HG03039 (cell line): ENCODE measurements around the gene RASEF.
"Not testable (repeated sequence)": the region's sequence is repeated elsewhere in the genome, so short reads cannot be mapped to it uniquely, and the experiment has no call there.

Experiments used
- ATAC-seq: cut with Tn5 transposase; IDR thresholded peaks from one replicate; pipeline ENCODE4 v1.9.1; 2021; ENCODE audit warnings: mild to moderate bottlenecking, moderate library complexity; ENCODE audit not compliant: unreplicated experiment

The RASEF gene

GRCh38 chr9:82987370-82988189 is 75.4 kb downstream of the RASEF start:
- ATAC-seq: no peak

- ATAC-seq: no peak
These were observed 81.4 kb downstream of the RASEF start for GRCh38 chr9:82981552-82981951.

- ATAC-seq: no peak
These were observed 87.8 kb downstream of the RASEF start for GRCh38 chr9:82975176-82975575.

GRCh38 chr9:82972446-82972845 is 90.5 kb downstream of the RASEF start:
- no peak for ATAC-seq

GRCh38 chr9:82970359-82970758 is 92.6 kb downstream of the RASEF start:
- no peak for ATAC-seq

- ATAC-seq: no peak
These were observed 93.7 kb downstream of the RASEF start for GRCh38 chr9:82969291-82969690.

GRCh38 chr9:82968816-82969215 is 94.1 kb downstream of the RASEF start:
- ATAC-seq: no peak

- no peak for ATAC-seq
These were observed 94.6 kb downstream of the RASEF start for GRCh38 chr9:82968388-82968787.

GRCh38 chr9:82961504-82962125 is 101.3 kb downstream of the RASEF start:
- peak; percentile 96 for ATAC-seq

GRCh38 chr9:82957529-82958379 is 105.2 kb downstream of the RASEF start:
- no peak for ATAC-seq

GRCh38 chr9:82949203-82949602 is 113.7 kb downstream of the RASEF start:
- no peak for ATAC-seq

GRCh38 chr9:82940376-82940775 is 122.6 kb downstream of the RASEF start:
- no peak for ATAC-seq

- ATAC-seq: no peak
These were observed 123.5 kb downstream of the RASEF start for GRCh38 chr9:82939451-82939850.

- no peak for ATAC-seq
These were observed 124.3 kb downstream of the RASEF start for GRCh38 chr9:82938426-82939218.

- ATAC-seq: not testable (repeated sequence)
These were observed 126.4 kb downstream of the RASEF start for GRCh38 chr9:82936561-82936960.

GRCh38 chr9:82934949-82935348 is 128.0 kb downstream of the RASEF start:
- no peak for ATAC-seq

GRCh38 chr9:82934025-82934424 is 128.9 kb downstream of the RASEF start:
- ATAC-seq: not testable (repeated sequence)

- ATAC-seq: no peak
These were observed 132.8 kb downstream of the RASEF start for GRCh38 chr9:82930116-82930515.
